HEK293T (cell line): ENCODE results near the gene NFKBIZ.
"Not testable (repeated sequence)": the region's sequence is repeated elsewhere in the genome, so short reads cannot be mapped to it uniquely, and the experiment has no call there.

Experiments used
- CTCF ChIA-PET: fragments of 350-600 bp; formaldehyde crosslinking; extraction: SDS; loops from one replicate; lab custom pipeline; 2021; ENCODE audit warnings: antibody characterized with exemption, inconsistent platforms; lab: Yijun Ruan, JAX
- POLR2A ChIA-PET: fragments of 350-600 bp; formaldehyde crosslinking; extraction: SDS; loops from one replicate; lab custom pipeline; 2020; ENCODE audit warnings: antibody characterized with exemption, inconsistent platforms; lab: Yijun Ruan, JAX
- DNase-seq: peaks from one replicate; pipeline ENCODE4 v3.0.0; 2012; ENCODE audit warnings: mixed read lengths; ENCODE audit errors: extremely low spot score
- ARNT ChIP-seq: fragments of 450-650 bp; IDR thresholded peaks from 2 replicates; pipeline ENCODE4 v1.6.1; 2017; ENCODE audit warnings: mild to moderate bottlenecking
- BHLHE40 ChIP-seq: fragments of 450-650 bp; IDR thresholded peaks from 2 replicates; pipeline ENCODE4 v1.6.1; 2016; ENCODE audit warnings: mild to moderate bottlenecking, moderate library complexity, borderline replicate concordance
- CTBP1 ChIP-seq: fragments of 450-650 bp; IDR thresholded peaks from 2 replicates; pipeline ENCODE4 v1.6.1; 2016; ENCODE audit warnings: borderline replicate concordance
- ELF4 ChIP-seq: fragments of 450-650 bp; IDR thresholded peaks from 2 replicates; pipeline ENCODE4 v1.6.1; 2017; ENCODE audit warnings: antibody characterized with exemption
- FOXA1 ChIP-seq: fragments of 450-650 bp; IDR thresholded peaks from 2 replicates; pipeline ENCODE4 v1.6.1; 2016; ENCODE audit warnings: mild to moderate bottlenecking
- FOXK2 ChIP-seq: fragments of 450-650 bp; IDR thresholded peaks from 2 replicates; pipeline ENCODE4 v1.6.1; 2016; ENCODE audit warnings: mild to moderate bottlenecking
- FOXM1 ChIP-seq: fragments of 450-650 bp; IDR thresholded peaks from 2 replicates; pipeline ENCODE4 v1.6.1; 2017; ENCODE audit warnings: mild to moderate bottlenecking, borderline replicate concordance
- HDGF ChIP-seq: fragments of 450-650 bp; IDR thresholded peaks from 2 replicates; pipeline ENCODE4 v1.6.1; 2017; ENCODE audit warnings: antibody characterized with exemption, borderline replicate concordance
- L3MBTL2 ChIP-seq: fragments of 450-650 bp; conservative IDR thresholded peaks from 2 replicates; pipeline ENCODE4 v1.6.1; 2016; ENCODE audit warnings: mild to moderate bottlenecking
- LEF1 ChIP-seq: fragments of 450-650 bp; IDR thresholded peaks from 2 replicates; pipeline ENCODE4 v1.6.1; 2017; ENCODE audit warnings: mild to moderate bottlenecking, borderline replicate concordance
- NFRKB ChIP-seq: fragments of 450-650 bp; IDR thresholded peaks from 2 replicates; pipeline ENCODE4 v1.6.1; 2016; ENCODE audit warnings: mild to moderate bottlenecking, moderate library complexity
- SP1 ChIP-seq: fragments of 450-650 bp; IDR thresholded peaks from 2 replicates; pipeline ENCODE4 v1.6.1; 2017
- SUZ12 ChIP-seq: fragments of 450-650 bp; IDR thresholded peaks from 2 replicates; pipeline ENCODE4 v1.6.1; 2016; ENCODE audit warnings: mild to moderate bottlenecking
- TARDBP ChIP-seq: fragments of 450-650 bp; IDR thresholded peaks from 2 replicates; pipeline ENCODE4 v1.6.1; 2016
- ZNF384 ChIP-seq: fragments of 450-650 bp; IDR thresholded peaks from 2 replicates; pipeline ENCODE4 v1.6.1; 2016
- TF ChIP-seq, protein P1 (sequence below): fragments of 450-650 bp; IDR thresholded peaks from 2 replicates; pipeline ENCODE4 v1.6.1; 2016

Gene NFKBIZ

DNA sequence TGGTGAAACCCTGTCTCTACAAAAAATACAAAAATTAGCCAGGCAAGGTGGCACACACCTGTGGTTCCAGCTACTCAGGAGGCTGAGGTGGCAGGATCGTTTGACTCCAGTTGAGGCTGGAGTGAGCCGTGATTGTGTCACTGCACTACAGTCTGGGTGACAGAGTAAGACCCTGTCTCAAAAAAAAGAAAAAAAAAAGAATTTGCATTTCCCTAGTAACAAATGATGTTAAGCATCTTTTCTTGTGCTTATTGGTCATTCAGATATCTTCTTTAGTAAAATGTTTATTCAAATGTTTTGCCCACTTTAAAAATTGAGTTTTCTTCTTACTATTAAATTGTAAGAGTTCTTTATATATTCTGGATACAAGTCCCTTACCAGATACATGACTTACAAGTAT is 48.7 kb downstream of the NFKBIZ start:
- POLR2A ChIA-PET, result no interaction called here

DNA sequence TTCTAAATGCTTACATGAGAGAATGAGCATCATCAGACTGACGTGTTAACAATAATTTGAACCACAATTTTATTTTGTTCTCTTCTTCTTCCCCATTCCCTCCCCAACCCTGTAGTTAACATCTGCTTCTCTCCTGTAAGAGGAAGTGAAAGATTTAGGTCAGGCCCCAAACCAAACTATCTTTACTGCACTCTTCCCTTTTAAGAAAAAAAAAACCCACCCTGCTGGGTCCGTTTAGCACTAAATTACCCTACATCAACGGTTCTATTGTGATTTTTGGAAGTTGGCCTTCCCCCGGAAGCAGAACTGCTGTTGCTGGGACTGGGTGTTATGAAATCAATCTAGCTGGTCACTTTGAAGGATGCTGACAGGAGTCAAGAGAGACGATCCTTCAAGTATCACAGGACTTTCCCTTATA is 49.4 kb downstream of the NFKBIZ start:
- DNase-seq, result no peak
- no peak for TF ChIP-seq FOXM1
- no peak for TF ChIP-seq NFRKB
- POLR2A ChIA-PET, result no interaction called here
- CTCF ChIA-PET, result no interaction called here

More for the DNA sequence above, 48.7 kb downstream of the NFKBIZ start:
- DNase-seq, result no peak
- no peak for TF ChIP-seq ARNT
- no peak for TF ChIP-seq SUZ12
- no peak for TF ChIP-seq FOXA1
- no peak for TF ChIP-seq BHLHE40
- no peak for TF ChIP-seq ZNF384
- no peak for TF ChIP-seq FOXK2
- no peak for TF ChIP-seq SP1
- TF ChIP-seq NFRKB, result no peak
- TF ChIP-seq LEF1, result no peak
- no peak for TF ChIP-seq HDGF
- no peak for TF ChIP-seq FOXM1
- TF ChIP-seq L3MBTL2, result no peak
- TF ChIP-seq, protein P1, sequence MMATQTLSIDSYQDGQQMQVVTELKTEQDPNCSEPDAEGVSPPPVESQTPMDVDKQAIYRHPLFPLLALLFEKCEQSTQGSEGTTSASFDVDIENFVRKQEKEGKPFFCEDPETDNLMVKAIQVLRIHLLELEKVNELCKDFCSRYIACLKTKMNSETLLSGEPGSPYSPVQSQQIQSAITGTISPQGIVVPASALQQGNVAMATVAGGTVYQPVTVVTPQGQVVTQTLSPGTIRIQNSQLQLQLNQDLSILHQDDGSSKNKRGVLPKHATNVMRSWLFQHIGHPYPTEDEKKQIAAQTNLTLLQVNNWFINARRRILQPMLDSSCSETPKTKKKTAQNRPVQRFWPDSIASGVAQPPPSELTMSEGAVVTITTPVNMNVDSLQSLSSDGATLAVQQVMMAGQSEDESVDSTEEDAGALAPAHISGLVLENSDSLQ, result no peak
- no peak for TF ChIP-seq CTBP1
- TF ChIP-seq ELF4, result no peak
- TF ChIP-seq TARDBP, result no peak
- CTCF ChIA-PET, result no interaction called here

DNA sequence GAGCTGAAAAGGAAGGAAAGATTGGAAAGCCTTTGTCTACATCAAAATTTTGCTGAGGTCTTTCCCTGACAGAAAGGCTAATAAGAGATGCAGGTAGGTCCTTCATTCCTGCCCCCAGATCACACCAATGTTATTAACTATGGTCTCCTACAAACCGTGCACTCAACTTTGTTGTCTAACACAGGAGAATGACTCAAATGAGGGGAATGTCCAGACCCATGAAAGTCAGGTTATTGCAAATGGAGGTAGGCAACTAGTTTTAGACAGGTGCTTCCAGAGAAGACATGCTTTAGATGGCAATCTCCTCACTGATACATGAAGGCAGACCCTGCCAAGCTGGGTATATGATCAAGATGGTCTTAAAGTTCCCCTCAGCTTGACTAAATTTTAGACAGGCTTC is 51.0 kb downstream of the NFKBIZ start:
- ChIA-PET POLR2A (no interaction called here), CTCF (interaction anchor here (0.9 kb wide), 1 partner anchor 10 kb away, joined by 3 read pairs; no protein-coding TSS in a partner anchor)
- no peak for DNase-seq

DNA sequence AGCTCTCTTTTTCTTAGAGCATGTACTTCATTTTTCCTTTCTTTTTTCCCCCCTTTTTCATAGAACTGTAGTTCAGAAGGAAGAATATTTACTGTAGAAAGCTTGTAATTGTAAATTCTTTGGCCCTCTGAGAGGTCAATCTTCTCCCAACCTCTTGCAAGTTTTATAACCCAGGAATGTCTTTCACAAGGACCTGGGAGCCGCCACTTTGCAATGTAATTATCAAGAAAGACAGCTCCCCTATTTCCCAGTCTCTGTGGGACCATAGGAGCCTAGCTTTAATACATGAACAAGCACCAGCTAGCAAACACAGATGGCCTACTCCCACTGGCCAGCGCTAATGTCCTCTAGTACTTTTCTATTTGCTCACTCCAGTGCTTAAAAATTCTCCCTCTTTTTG is 51.4 kb downstream of the NFKBIZ start:
- CTCF ChIA-PET, result interaction anchor here (0.9 kb wide), 1 partner anchor 10 kb away, joined by 3 read pairs; no protein-coding TSS in a partner anchor
- DNase-seq, result no peak
- no peak for TF ChIP-seq ZNF384
- TF ChIP-seq FOXA1, result no peak
- TF ChIP-seq FOXM1, result no peak
- no peak for TF ChIP-seq NFRKB
- TF ChIP-seq ELF4, result no peak
- no peak for TF ChIP-seq SP1
- TF ChIP-seq LEF1, result no peak
- no peak for TF ChIP-seq BHLHE40
- TF ChIP-seq CTBP1, result no peak
- TF ChIP-seq TARDBP, result no peak
- TF ChIP-seq HDGF, result no peak
- TF ChIP-seq ARNT, result no peak
- TF ChIP-seq, protein P1, result no peak
- POLR2A ChIA-PET, result no interaction called here

More for the DNA sequence above, 51.0 kb downstream of the NFKBIZ start:
- no peak for TF ChIP-seq BHLHE40
- no peak for TF ChIP-seq LEF1
- TF ChIP-seq ARNT, result no peak
- TF ChIP-seq TARDBP, result no peak
- no peak for TF ChIP-seq ELF4
- TF ChIP-seq FOXA1, result no peak
- TF ChIP-seq L3MBTL2, result no peak

DNA sequence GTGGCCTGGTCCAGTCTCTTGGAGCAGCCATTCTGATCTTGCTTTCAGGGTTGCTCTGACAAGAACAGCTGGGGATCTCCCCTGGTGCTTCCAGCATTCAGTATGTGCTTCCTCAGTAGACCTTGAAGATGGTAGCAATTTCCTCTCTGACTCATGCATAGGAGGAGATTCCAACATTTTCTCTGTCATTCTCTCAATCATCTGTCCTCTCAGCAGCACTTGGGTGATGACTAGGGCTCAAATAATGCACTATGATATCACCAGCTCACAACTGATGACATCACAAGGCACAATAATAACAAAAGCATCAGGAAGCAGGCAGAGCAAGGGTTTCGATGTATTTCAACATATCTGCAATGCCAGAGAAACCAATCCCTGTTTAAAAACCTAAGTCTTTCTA is 52.7 kb downstream of the NFKBIZ start:
- no peak for DNase-seq
- CTCF ChIA-PET, result interaction anchor here (0.6 to 0.8 kb wide), 2 partner anchors 11 to 181 kb away, joined by 3 to 5 read pairs; no protein-coding TSS in a partner anchor
- POLR2A ChIA-PET, result interaction anchor here (0.8 kb wide), 1 partner anchor 53 kb away, joined by 4 read pairs; the partner anchor contains the start of gene NFKBIZ
- TF ChIP-seq FOXK2 (no peak), TARDBP (no peak), FOXM1 (no peak), NFRKB (no peak), CTBP1 (no peak), L3MBTL2 (no peak), LEF1 (no peak), SUZ12 (no peak), ZNF384 (no peak), SP1 (no peak), ARNT (no peak), ELF4 (no peak)

DNA sequence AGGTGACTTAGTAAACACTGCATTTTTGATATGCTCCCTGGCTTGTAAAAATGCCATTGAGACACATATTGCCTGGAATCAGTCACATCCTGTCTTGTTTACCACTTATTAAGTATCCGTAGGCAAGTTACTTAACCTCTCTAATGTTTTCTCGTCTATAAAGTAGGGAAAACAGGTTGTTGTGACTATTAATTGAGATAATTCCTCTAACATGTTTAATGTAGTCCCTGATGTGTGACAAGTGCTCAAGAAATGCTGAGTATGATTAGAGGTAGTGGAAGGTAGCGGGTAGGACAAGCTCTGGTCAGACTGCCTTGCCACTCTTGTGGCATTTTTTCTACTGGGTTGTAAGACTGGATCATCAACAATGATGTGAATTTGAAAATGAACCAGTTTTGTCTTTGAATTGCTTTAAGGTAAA is 54.1 kb downstream of the NFKBIZ start:
- TF ChIP-seq CTBP1, result no peak
- no peak for TF ChIP-seq FOXA1
- TF ChIP-seq ELF4, result no peak
- no peak for TF ChIP-seq ARNT
- no peak for TF ChIP-seq SUZ12
- no peak for TF ChIP-seq SP1
- TF ChIP-seq LEF1, result no peak
- no peak for TF ChIP-seq L3MBTL2
- TF ChIP-seq BHLHE40, result no peak
- TF ChIP-seq, protein P1, result no peak
- no peak for TF ChIP-seq ZNF384
- TF ChIP-seq FOXM1, result no peak
- TF ChIP-seq NFRKB, result no peak
- DNase-seq, result no peak
- CTCF ChIA-PET, result no interaction called here
- POLR2A ChIA-PET, result no interaction called here

DNA sequence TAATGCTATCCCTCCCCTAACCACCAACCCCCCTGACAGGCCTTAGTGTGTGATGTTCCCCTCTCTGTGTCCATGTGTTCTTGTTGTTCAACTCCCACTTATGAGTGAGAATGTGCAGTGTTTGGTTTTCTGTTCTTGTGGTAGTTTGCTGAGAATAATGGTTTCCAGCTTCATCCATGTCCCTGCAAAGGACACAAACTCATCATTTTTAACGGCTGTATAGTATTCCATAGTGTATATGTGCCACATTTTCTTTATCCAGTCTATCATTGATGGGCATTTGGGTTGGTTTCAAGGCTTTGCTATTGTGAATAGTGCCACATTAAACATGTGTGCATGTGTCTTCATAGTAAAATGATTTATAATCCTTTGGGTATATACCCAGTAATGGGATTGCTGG is 56.3 kb downstream of the NFKBIZ start:
- DNase-seq, POLR2A ChIA-PET, CTCF ChIA-PET: not testable (repeated sequence)
